HPDE6-E6E7 (cell line): ENCODE measurements around the gene ZFAND5.
A peak's percentile ranks its signal among the peaks of the same experiment; 100 is the strongest.

Source experiments
- DNase-seq: peaks from one replicate; pipeline ENCODE4 v3.0.0; 2011; ENCODE audit warnings: missing footprints; ENCODE audit errors: extremely low spot score

Gene ZFAND5

GRCh38 chr9:72324974-72325373, 40.0 kb downstream of the ZFAND5 start:
- DNase-seq, result no peak

GRCh38 chr9:72322678-72323077, 42.3 kb downstream of the ZFAND5 start:
- DNase-seq, result no peak

- no peak for DNase-seq
Measured at GRCh38 chr9:72322259-72322658, 42.7 kb downstream of the ZFAND5 start.

GRCh38 chr9:72315510-72316311, 49.3 kb downstream of the ZFAND5 start:
- no peak for DNase-seq

- DNase-seq, result no peak
Measured at GRCh38 chr9:72315089-72315509, 49.9 kb downstream of the ZFAND5 start.

- no peak for DNase-seq
Measured at GRCh38 chr9:72313507-72313906, 51.5 kb downstream of the ZFAND5 start.

GRCh38 chr9:72312386-72312987, 52.5 kb downstream of the ZFAND5 start:
- no peak for DNase-seq

GRCh38 chr9:72309364-72310133, 55.5 kb downstream of the ZFAND5 start:
- no peak for DNase-seq

- DNase-seq, result no peak
Measured at GRCh38 chr9:72306761-72307160, 58.2 kb downstream of the ZFAND5 start.

- no peak for DNase-seq
Measured at GRCh38 chr9:72305707-72306106, 59.3 kb downstream of the ZFAND5 start.

GRCh38 chr9:72305102-72305546, 59.9 kb downstream of the ZFAND5 start:
- peak; percentile 96 for DNase-seq

GRCh38 chr9:72304538-72304937, 60.5 kb downstream of the ZFAND5 start:
- DNase-seq, result no peak
